ENCODE results near the gene CRTAC1.

GRCh38 chr10:97882142-97883091 lies 148.0 kb downstream of the CRTAC1 start:
- TF ChIP-seq CTCF (IDR thresholded peaks at IDR 0.05), result no peak
- TF ChIP-seq EZH2phosphoT487 (IDR thresholded peaks at IDR 0.05), result no peak
- TF ChIP-seq EZH2 (IDR thresholded peaks at IDR 0.05), result no peak
